ENCODE measurements around the gene RASSF8.
"Not testable (repeated sequence)": the region's sequence is repeated elsewhere in the genome, so short reads cannot be mapped to it uniquely, and the experiment has no call there.

The RASSF8 gene

DNA sequence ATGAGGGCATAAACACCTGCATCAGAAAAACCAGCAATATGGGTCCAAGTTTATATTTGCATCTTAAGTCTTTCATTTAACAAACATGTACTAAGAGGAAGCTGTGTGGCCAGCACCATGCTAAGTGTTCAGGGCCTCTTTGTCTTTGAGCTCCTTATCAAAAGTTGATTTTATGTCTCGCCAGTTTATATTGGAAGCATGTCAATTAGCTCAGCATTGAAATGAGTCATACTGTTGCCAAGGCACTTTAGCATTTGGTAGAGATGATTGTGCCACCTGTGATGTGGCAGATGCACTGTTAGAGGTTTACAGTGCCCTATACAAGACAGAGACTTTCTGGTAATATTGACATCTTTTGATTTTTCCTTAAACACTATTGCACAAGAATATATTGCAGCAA lies 97.9 kb downstream of the RASSF8 start:
- TF ChIP-seq POLR2A (IDR thresholded peaks at IDR 0.05; ENCODE audit: low read length): no peak
- TF ChIP-seq GATA1 (IDR thresholded peaks at IDR 0.05; ENCODE audit: low read depth, low read length): no peak
- no peak for DNase-seq

DNA sequence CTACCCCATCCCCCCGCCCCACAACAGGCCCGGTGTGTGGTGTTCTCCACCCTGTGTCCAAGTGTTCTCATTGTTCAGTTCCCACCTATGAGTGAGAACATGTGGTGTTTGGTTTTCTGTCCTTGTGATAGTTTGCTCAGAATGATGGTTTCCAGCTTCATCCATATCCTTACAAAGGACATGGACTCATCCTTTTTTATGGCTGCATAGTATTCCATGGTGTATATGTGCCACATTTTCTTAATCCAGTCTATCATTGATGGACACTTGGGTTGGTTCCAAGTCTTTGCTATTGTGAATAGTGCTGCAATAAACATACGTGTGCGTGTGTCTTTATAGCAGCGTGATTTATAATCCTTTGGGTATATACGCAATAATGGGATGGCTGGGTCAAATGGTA lies 98.8 kb downstream of the RASSF8 start:
- not testable (repeated sequence) for DNase-seq

DNA sequence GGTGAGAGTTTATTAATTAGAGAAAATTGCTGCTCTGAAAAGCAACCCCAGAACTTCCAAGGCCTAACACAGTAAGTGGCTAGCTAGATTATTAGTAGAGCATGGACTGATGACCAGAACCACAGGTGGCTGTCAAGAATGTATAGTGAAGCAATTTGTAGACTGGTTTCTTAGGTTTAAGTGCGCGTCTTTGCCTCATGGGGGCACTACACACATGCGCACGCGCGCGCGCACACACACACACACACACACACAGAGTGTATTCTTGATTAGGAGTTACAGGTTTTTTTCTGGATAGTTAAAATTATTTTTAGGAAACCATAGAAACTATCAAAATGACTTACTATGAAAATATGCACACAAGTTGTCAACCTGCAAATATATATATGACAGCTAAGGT lies 99.8 kb downstream of the RASSF8 start:
- no peak for TF ChIP-seq POLR2A (IDR thresholded peaks at IDR 0.05; ENCODE audit: low read length)
- peak; percentile 31 to 42 for DNase-seq

DNA sequence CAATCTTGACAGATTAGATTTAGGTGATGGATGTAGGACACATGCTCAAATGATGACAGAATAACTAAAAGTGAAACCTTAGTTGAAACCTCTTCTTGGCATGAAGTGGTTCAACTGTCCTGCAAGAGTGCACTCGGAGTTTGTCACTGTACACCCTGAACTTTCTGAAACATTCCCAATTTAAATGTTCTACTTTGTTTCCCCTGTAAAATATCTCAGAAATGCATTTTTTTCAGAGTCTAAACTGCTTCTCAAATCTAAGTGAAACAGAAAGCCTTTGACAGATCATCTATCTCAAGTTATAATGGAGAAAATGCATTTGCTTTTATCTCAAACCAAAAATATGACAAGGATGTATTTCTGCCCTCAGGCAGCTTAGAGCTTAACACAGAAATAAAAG lies 100.3 kb downstream of the RASSF8 start:
- TF ChIP-seq GATA1 (IDR thresholded peaks at IDR 0.05; ENCODE audit: low read depth, low read length) (no peak), POLR2A (IDR thresholded peaks at IDR 0.05; ENCODE audit: low read length) (no peak)
- no peak for DNase-seq

DNA sequence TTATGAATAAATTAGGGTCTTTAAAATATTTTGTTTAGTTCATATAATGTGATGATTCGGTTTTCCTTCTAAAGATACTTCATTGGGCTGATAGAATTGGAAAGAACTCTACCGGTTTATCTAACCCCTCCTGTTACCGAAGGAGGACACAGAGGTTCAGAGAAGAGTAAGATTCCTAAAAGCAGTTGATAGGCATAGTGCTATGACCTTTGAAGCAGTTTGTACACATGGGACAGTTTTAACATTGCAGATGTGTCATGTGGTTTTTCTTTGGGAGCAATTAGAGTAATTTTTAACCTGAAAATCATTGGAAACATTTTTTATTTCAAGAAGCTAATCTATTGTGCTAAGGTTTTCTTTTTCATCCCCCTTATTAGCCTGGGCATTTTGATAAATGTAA lies 103.5 kb downstream of the RASSF8 start:
- no peak for TF ChIP-seq GATA1 (IDR thresholded peaks at IDR 0.05; ENCODE audit: low read depth, low read length)
- TF ChIP-seq POLR2A (IDR thresholded peaks at IDR 0.05; ENCODE audit: low read length): no peak
- no peak for DNase-seq

DNA sequence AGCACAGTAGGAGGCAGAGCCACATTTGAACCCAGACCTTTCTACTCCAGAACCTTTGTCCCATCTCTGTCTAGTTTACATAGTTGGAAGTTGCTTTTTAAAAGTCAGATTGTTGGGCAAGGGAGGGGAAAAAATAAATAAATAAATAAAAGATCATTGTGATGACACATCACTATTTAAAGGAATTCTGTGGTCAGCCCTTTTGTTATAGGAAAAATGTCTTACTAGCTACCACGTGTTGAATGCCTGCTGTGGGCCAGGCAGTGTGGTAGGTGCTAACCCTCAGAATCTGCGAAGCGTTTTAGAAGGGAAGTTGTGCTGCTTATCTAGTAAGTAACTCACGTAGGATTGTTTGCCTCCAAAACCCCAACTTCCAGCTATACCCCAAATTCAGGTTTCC lies 104.1 kb downstream of the RASSF8 start:
- no peak for TF ChIP-seq GATA1 (IDR thresholded peaks at IDR 0.05; ENCODE audit: low read depth, low read length)
- no peak for TF ChIP-seq POLR2A (IDR thresholded peaks at IDR 0.05; ENCODE audit: low read length)
- DNase-seq: no peak

DNA sequence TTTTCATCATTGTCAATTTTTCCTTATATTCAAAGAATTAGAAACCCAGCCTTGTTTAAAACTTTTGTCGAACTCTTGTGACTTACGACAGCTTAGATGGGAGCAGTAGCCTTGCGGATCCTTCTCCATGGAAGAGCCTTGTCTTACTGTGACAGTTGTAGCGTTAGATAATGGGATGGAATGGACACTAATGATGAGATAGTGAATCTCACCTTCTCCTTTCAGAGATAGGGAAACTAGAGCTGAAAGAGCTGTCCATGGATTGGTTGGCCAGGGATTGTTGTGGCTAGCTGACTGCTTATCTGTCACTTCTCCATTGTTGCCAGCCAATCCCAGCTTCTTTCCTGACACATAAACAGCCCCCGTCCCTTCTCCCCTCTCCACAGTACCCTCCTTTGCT lies 107.0 kb downstream of the RASSF8 start:
- DNase-seq: no peak
- TF ChIP-seq GATA1 (IDR thresholded peaks at IDR 0.05; ENCODE audit: low read depth, low read length) (no peak), POLR2A (IDR thresholded peaks at IDR 0.05; ENCODE audit: low read length) (no peak)

DNA sequence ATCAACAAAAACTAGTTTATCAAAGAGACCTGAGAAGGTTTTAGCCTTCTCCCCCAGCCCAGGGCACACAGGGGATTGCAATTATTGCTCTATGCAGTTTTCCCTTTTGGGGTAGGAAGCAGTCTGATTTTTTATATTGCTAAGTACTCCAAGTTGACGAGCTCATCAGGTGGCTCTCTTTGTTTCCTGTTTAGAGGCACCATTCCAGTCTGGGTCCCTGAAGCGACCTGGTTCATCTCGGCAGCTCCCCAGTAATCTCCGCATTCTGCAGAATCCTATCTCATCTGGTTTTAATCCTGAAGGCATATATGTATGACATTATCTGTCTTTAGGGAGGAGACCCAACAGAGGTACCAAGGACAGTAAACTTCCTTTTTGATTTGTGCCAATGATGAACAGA lies 110.0 kb downstream of the RASSF8 start:
- DNase-seq: no peak
- no peak for TF ChIP-seq GATA1 (IDR thresholded peaks at IDR 0.05; ENCODE audit: low read depth, low read length)
- no peak for TF ChIP-seq POLR2A (IDR thresholded peaks at IDR 0.05; ENCODE audit: low read length)

DNA sequence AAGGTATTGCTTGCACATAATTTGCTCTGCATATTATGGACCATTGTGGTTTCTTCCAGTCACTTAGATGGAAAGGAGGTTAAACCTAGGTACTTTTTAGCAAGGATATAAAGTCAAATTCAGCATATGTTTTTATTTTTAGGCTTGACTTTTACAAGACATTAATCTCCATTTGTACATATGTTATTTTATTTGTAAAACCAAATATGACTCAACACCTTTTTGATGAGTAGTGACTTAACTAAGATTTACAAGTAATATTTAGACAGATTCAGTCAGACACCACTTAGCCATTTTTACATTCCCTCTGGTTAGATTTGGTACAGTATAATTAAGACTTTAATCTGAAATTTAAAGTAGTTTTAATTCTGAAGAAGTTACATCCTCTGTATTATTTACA lies 111.3 kb downstream of the RASSF8 start:
- TF ChIP-seq GATA1 (IDR thresholded peaks at IDR 0.05; ENCODE audit: low read depth, low read length) (no peak), POLR2A (IDR thresholded peaks at IDR 0.05; ENCODE audit: low read length) (no peak)
- no peak for DNase-seq

DNA sequence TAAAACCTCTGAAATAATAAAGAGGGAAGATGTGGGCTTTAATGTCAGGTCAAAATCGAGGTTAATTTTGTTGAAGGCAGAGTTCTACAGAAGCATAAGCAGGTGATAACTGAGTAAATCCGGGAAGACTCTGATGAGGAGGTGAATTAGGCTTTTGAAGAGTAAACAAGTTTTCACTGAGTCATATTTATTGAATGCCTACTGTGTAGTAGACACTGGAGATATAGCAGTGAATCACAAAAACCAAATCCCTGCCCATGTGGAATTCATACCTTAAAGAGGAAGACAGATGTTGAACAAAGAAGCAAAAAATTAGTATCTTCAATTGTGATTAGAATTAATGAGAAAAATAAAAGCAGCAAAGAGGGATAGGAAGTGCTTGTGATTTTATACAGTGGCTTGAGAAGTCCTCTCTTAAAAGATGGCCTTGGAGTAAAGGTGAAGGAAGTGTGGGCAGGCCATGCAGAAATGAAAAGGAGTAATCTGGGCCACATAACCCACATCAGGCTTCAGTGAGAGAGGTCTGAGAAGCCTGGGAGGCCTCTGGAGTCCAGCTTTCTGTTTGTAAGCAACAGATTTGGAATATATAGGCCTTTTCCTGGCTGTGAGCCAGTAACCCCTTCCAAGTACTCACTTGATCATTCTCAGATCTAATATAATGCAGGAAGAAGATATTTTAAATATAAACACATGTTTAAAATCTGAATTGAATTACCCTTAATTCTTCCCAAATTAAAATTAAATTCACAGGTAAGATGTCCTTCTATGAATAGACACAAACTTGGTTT lies 119.6 kb downstream of the RASSF8 start:
- no peak for DNase-seq
- no peak for TF ChIP-seq GATA1 (IDR thresholded peaks at IDR 0.05; ENCODE audit: low read depth, low read length)
- no peak for TF ChIP-seq POLR2A (IDR thresholded peaks at IDR 0.05; ENCODE audit: low read length)

DNA sequence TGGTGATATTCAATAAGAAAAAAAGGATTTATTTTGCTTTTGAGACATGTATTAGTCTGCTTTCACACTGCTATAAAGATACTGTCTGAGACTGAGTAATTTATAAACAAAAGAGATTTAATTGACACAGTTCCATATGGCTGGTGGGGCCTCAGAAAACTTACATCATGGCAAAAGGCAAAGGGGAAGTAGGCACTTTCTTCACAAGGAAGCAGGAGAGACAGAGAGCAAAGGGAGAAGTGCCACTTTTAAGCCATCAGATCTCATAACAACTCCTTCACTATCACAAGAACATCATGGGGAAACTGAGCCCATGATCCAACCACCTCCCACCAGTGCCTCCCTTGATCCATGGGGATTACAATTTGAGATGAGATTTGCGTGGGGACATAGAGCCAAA lies 122.4 kb downstream of the RASSF8 start:
- DNase-seq: no peak
- TF ChIP-seq GATA1 (IDR thresholded peaks at IDR 0.05; ENCODE audit: low read depth, low read length) (no peak), POLR2A (IDR thresholded peaks at IDR 0.05; ENCODE audit: low read length) (no peak)

DNA sequence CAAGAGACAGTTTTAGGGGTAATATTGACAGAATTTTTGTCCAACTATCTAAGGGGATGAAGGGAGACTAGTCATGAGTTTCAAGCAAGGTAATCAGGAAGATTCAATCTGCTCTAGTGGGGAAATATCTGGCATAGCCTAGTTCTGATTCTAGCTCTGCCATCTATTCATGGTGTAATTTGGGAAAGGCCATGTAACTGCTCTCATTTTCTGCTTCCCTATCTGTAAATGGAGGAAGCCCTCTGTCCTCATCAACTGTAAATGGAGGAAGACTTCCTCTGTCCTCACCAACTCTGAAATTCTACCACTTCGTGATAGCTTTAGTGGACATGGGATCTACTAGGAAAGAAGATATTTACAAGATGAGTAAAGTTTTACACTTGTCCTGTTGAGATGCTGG lies 128.5 kb downstream of the RASSF8 start:
- no peak for DNase-seq
- TF ChIP-seq GATA1 (IDR thresholded peaks at IDR 0.05; ENCODE audit: low read depth, low read length) (no peak), POLR2A (IDR thresholded peaks at IDR 0.05; ENCODE audit: low read length) (no peak)

DNA sequence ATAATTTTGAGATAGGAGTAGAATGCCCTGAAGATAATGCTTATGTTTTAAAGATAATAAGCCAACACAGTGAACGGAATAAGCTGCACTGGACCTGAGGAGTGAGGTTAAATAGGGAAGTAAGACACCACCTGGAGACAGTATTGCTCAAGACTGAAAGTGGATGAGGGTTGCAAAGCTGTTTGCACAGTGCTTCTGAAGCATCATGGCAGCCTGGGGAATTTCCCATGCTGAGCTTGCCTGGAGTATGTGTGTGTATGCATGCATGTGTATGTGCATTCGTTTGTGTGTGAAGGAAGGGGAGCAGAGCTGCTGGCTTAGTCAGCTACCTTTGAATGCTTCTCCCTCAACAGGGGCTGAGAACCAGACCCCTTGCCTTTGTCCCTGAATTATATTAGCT lies 130.5 kb downstream of the RASSF8 start:
- TF ChIP-seq POLR2A (IDR thresholded peaks at IDR 0.05; ENCODE audit: low read length) (no peak), GATA1 (IDR thresholded peaks at IDR 0.05; ENCODE audit: low read depth, low read length) (no peak)
- DNase-seq: no peak

DNA sequence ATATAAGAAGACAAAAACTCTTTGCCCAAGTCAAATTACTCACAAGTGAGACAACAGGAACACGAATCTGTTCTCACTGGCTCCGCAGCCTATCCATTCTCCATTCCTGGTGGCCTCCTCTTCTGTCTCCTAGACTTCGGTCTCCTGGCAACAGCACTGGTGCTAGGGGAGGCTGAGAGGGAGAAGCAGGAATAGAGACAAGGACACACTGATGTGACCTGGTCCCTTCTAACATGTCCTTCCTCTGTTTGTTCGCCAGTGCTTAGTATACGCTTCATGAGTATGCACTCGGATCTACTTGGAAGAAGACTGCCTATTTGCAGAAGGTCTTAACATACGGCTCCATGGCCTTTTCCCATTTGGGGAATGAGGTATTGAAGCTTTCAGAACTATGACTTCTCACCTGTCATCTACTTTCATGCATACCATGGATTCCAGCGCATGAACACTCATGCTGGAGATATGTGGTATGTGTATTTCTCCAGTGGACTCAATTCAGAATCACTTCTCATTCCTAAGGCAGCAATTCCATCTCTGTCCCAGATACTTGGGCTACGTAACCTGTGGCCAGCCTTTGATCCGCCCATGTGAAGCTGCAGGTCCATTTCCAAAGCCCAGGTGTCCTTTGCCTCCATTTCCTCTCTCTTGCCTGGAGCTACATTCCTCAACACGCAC lies 132.5 kb downstream of the RASSF8 start:
- no peak for DNase-seq
- no peak for TF ChIP-seq GATA1 (IDR thresholded peaks at IDR 0.05; ENCODE audit: low read depth, low read length)
- no peak for TF ChIP-seq POLR2A (IDR thresholded peaks at IDR 0.05; ENCODE audit: low read length)

DNA sequence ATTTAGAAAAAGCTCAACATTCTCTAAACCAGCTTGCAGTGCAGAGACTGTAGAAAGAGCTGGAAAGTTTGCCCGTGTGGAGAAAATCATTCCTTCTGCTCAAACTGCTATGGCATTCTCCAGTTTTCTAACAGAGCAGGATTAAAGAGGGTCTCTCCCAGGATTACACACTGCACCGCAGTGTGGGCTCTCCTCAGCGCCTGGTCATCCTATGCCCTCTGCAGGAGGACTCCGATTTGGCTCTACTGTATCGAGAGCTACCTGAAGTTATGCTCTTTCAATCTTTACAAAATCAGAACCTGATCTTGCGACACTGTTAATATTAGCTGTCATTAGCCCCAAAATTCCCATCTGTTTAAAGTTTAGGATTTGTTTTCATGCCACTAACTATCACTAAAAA lies 133.3 kb downstream of the RASSF8 start:
- DNase-seq: no peak
- TF ChIP-seq GATA1 (IDR thresholded peaks at IDR 0.05; ENCODE audit: low read depth, low read length): no peak

All from erythroblast (primary cell).